ENCODE measurements around the gene SNX10. TPM values are rescaled to one million over a fixed set of nuclear protein-coding genes. Genes with fewer than 3 reads are reported as not detected.
A peak's percentile ranks its signal among the peaks of the same experiment; 100 is the strongest.

The SNX10 gene
- total RNA-seq, 2 experiments from 2014 or later = 4.6 to 5.8 TPM

DNA sequence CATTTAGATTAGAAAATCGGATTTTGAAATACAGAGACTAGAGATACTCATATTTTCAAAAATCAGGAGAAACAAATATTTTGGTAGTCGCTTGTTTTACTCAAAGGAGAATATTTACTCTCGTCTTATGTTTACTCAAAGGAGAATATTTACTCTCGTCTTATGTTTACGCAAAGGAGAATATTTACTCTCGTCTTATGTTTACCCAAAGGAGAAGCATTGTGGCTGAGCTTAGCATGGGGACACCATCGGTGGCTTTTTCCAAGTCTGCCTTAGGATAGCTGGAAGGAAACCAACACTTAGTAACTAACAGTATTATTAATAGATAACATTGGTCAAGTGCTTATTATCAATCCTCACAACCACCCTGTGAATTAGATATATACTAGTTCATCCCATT is 71.8 kb downstream of the SNX10 start:
- H3K27me3 Mint-ChIP-seq = no peaks in the 10 kb centered on the region
- no peak overlapping the region for H3K4me3 Mint-ChIP-seq
- Histone ChIP-seq H3K36me3 (ENCODE audit: insufficient read depth, low read length) (peaks cover 17% of the 10 kb centered on the region), H3K4me3 (ENCODE audit: low read length) (no peak overlapping the region), H3K9me3 (ENCODE audit: control insufficient read depth in 1 of 2, insufficient read depth in 1 of 2, low read length in 2 of 2) (no peaks in the 10 kb centered on the region), H3K4me1 (ENCODE audit: insufficient read depth, low read length) (peaks cover 2% of the 10 kb centered on the region), H3K27me3 (ENCODE audit: control insufficient read depth in 1 of 2, insufficient read depth in 2 of 2, low read length in 2 of 2) (no peaks in the 10 kb centered on the region), H3K27ac (ENCODE audit: low read depth in 1 of 2, low read length in 2 of 2) (no peak overlapping the region)
- H3K4me1 Mint-ChIP-seq (ENCODE audit: low read depth) = peaks cover 5% of the 10 kb centered on the region
- ChIA-PET CTCF (interaction anchor here (1.6 to 5.3 kb wide), 3 partner anchors 16 to 470 kb away, joined by 4 to 47 read pairs (median 29); no protein-coding TSS in a partner anchor), POLR2A (interaction anchor here (0.9 kb wide), 1 partner anchor 158 kb away, joined by 3 read pairs; no protein-coding TSS in a partner anchor)
- TF ChIP-seq, protein P1, sequence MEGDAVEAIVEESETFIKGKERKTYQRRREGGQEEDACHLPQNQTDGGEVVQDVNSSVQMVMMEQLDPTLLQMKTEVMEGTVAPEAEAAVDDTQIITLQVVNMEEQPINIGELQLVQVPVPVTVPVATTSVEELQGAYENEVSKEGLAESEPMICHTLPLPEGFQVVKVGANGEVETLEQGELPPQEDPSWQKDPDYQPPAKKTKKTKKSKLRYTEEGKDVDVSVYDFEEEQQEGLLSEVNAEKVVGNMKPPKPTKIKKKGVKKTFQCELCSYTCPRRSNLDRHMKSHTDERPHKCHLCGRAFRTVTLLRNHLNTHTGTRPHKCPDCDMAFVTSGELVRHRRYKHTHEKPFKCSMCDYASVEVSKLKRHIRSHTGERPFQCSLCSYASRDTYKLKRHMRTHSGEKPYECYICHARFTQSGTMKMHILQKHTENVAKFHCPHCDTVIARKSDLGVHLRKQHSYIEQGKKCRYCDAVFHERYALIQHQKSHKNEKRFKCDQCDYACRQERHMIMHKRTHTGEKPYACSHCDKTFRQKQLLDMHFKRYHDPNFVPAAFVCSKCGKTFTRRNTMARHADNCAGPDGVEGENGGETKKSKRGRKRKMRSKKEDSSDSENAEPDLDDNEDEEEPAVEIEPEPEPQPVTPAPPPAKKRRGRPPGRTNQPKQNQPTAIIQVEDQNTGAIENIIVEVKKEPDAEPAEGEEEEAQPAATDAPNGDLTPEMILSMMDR (IDR thresholded peaks at IDR 0.05) = no peak
- ATAC-seq (ENCODE audit: poor library complexity) (no peak), DNase-seq (no peak)
- no peak overlapping the region for H3K27ac Mint-ChIP-seq
- no peaks in the 10 kb centered on the region for H3K9me3 Mint-ChIP-seq
- intact Hi-C loops (cut with DNase I, micrococcal nuclease) = loop anchor here in 1 of 2 experiments (5.0 kb wide), 1 partner anchor 71 kb away; the partner anchor contains the start of gene SNX10
- peaks cover 13% of the 10 kb centered on the region for H3K36me3 Mint-ChIP-seq (ENCODE audit: low read depth)

DNA sequence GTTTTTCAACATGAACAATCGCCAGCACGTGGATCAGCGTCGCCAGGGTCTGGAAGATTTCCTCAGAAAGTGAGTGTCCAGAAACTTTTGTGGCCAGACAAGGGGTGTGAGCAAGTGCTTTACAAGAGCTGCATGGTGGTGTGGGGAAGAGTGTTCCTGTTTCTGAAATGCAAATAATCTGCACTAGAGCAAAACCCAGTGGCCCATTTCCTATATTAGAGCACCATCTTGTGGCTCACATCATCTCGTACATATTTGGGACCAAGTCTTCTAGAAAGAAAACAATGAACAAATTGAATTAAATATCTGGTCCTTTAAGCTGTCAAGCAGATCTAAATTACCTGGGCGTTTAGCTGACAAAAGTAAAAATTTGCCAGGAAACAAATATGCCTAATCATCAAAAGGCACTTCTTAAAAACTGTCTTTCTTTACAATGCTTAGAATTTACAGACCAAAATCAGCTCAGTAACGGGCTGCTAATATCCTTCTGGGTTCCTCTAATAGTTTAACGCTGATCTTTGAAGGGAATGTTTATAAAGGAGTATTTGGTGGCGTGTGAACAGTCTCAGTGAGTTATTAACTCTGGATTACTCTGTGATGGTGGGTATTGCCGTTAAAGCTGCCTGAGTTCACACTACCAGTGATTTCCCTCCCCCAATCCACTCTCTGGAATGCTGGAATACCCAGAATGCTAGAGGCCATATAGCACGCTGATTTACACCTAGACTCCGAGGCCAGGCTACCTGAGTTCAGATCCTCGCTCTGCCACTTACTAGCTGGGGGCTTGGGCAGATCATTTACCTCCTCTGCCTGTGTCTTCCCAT is 73.6 kb downstream of the SNX10 start:
- CTCF ChIA-PET = interaction anchor here (0.7 to 5.3 kb wide), 24 partner anchors 9 to 1271 kb away, joined by 3 to 47 read pairs (median 4); partner anchors contain the start of gene SNX10
- no peak overlapping the region for H3K27ac ChIP-seq (ENCODE audit: low read depth in 1 of 2, low read length in 2 of 2)
- Mint-ChIP-seq H3K4me1 (ENCODE audit: low read depth) (peaks cover 13% of the 10 kb centered on the region), H3K27ac (no peak overlapping the region), H3K27me3 (no peaks in the 10 kb centered on the region), H3K4me3 (no peak overlapping the region), H3K36me3 (ENCODE audit: low read depth) (peaks cover 13% of the 10 kb centered on the region), H3K9me3 (no peaks in the 10 kb centered on the region)
- peaks cover 17% of the 10 kb centered on the region for H3K36me3 ChIP-seq (ENCODE audit: insufficient read depth, low read length)
- POLR2A ChIA-PET = interaction anchor here (0.6 to 2.4 kb wide), 10 partner anchors 9 to 472 kb away, joined by 3 to 20 read pairs (median 4); partner anchors contain the start of genes CBX3 and HNRNPA2B1
- peaks cover 2% of the 10 kb centered on the region for H3K4me1 ChIP-seq (ENCODE audit: insufficient read depth, low read length)
- DNase-seq (peak; percentile 16 to 84 (median 34)), ATAC-seq (ENCODE audit: poor library complexity) (peak; percentile 86)
- H3K9me3 ChIP-seq (ENCODE audit: control insufficient read depth in 1 of 2, insufficient read depth in 1 of 2, low read length in 2 of 2) = no peaks in the 10 kb centered on the region
- H3K27me3 ChIP-seq (ENCODE audit: control insufficient read depth in 1 of 2, insufficient read depth in 2 of 2, low read length in 2 of 2) = no peaks in the 10 kb centered on the region
- no peak overlapping the region for H3K4me3 ChIP-seq (ENCODE audit: low read length)
- TF ChIP-seq, protein P1 (IDR thresholded peaks at IDR 0.05) = peak; percentile 83
- intact Hi-C loops (cut with DNase I, micrococcal nuclease) = loop anchor here (1.0 to 5.0 kb wide), 11 partner anchors 73 to 973 kb away; partner anchors contain the start of gene SNX10 (in 1 of the 2)

DNA sequence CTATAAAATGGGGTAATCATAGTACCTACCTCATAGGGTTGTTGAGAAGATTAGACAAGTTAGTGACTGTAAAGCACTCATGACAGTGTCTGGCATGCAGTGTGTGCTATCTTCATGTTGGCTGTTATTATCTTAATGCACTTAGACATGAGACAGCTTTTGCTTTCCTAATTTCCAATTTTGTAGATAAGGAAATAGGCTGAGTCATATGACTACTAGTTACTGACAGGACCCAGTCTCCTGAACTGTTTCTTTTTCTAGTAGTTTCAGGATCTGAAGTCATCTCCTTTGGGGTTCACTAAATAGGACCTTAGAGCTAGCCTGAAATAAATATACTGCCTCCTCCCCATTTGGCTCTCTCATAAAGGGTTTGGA is 74.2 kb downstream of the SNX10 start:
- CTCF ChIA-PET = interaction anchor here (0.7 to 5.3 kb wide), 15 partner anchors 10 to 795 kb away, joined by 3 to 47 read pairs (median 5); partner anchors contain the start of gene SNX10
- intact Hi-C loops (cut with DNase I, micrococcal nuclease) = loop anchor here (1.0 to 5.0 kb wide), 11 partner anchors 74 to 974 kb away; partner anchors contain the start of gene SNX10 (in 1 of the 2)
- no peak overlapping the region for H3K27ac ChIP-seq (ENCODE audit: low read depth in 1 of 2, low read length in 2 of 2)
- Mint-ChIP-seq H3K4me3 (no peak overlapping the region), H3K27me3 (no peaks in the 10 kb centered on the region), H3K4me1 (ENCODE audit: low read depth) (peaks cover 14% of the 10 kb centered on the region), H3K27ac (no peak overlapping the region), H3K9me3 (no peaks in the 10 kb centered on the region), H3K36me3 (ENCODE audit: low read depth) (peaks cover 13% of the 10 kb centered on the region)
- peaks cover 2% of the 10 kb centered on the region for H3K4me1 ChIP-seq (ENCODE audit: insufficient read depth, low read length)
- no peaks in the 10 kb centered on the region for H3K27me3 ChIP-seq (ENCODE audit: control insufficient read depth in 1 of 2, insufficient read depth in 2 of 2, low read length in 2 of 2)
- ATAC-seq (ENCODE audit: poor library complexity) = no peak
- no peak overlapping the region for H3K4me3 ChIP-seq (ENCODE audit: low read length)
- peaks cover 17% of the 10 kb centered on the region for H3K36me3 ChIP-seq (ENCODE audit: insufficient read depth, low read length)
- no peaks in the 10 kb centered on the region for H3K9me3 ChIP-seq (ENCODE audit: control insufficient read depth in 1 of 2, insufficient read depth in 1 of 2, low read length in 2 of 2)
- POLR2A ChIA-PET = interaction anchor here (0.9 to 2.4 kb wide), 6 partner anchors 72 to 473 kb away, joined by 3 to 20 read pairs (median 7); partner anchors contain the start of genes CBX3 and HNRNPA2B1
- TF ChIP-seq, protein P1 (IDR thresholded peaks at IDR 0.05) = no peak
- DNase-seq = no peak
